PC-3 (cell line): ENCODE data around the gene FOXP1. TPM values are rescaled to one million over a fixed set of nuclear protein-coding genes. Genes with fewer than 3 reads are reported as not detected.

ENCODE experiments used
- ATAC-seq: fragments of 200-7000 bp; cut with Tn5 transposase; 2 replicates; pipeline ENCODE4 v1.9.1; 2020; ENCODE audit warnings: mild to moderate bottlenecking, moderate library complexity
- BruUV-seq: library from RNA; stranded (reverse); fragments of 400-500 nt; replicated peaks from 2 replicates; lab custom pipeline; 2021; lab: Mats Ljungman, UMichigan
- CTCF ChIA-PET: fragments of 300-600 bp; sonication (Branson Sonifier 250); formaldehyde crosslinking; loops from one replicate; lab custom pipeline; 2022; ENCODE audit warnings: antibody characterized with exemption; lab: Charles Lee
- POLR2A ChIA-PET: fragments of 300-600 bp; sonication (Branson Sonifier 250); formaldehyde crosslinking; loops from one replicate; lab custom pipeline; 2022; ENCODE audit warnings: antibody characterized with exemption; ENCODE audit not compliant: unreplicated experiment; lab: Charles Lee
- DNase-seq: peaks from one replicate; pipeline ENCODE4 v3.0.0-alpha.2; 2015
- H2AFZ ChIP-seq: fragments of 300-600 bp; sonication (generic); 2 replicates; pipeline ENCODE4 v1.6.0; 2016; ENCODE audit warnings: antibody characterized with exemption, low read length
- H3F3A ChIP-seq: fragments of 300-600 bp; sonication (generic); one replicate; pipeline ENCODE4 v1.6.0; 2017; ENCODE audit warnings: antibody characterized with exemption, low read length, control low read depth, mild to moderate bottlenecking; ENCODE audit not compliant: unreplicated experiment
- H3K27ac ChIP-seq: fragments of 300-600 bp; sonication (generic); 2 replicates; pipeline ENCODE4 v1.5.1; 2016; ENCODE audit warnings: mild to moderate bottlenecking, low read length
- H3K27me3 ChIP-seq: fragments of 300-600 bp; sonication (generic); 2 replicates; pipeline ENCODE4 v1.6.1; 2016; ENCODE audit warnings: low read length, mixed read lengths
- H3K36me3 ChIP-seq: fragments of 300-600 bp; sonication (generic); 2 replicates; pipeline ENCODE4 v1.6.1; 2016; ENCODE audit warnings: low read depth, mixed run types, low read length, mixed read lengths
- H3K4me1 ChIP-seq: fragments of 300-600 bp; sonication (generic); 2 replicates; pipeline ENCODE4 v1.5.1; 2016; ENCODE audit warnings: low read length; ENCODE audit not compliant: insufficient read depth
- H3K4me2 ChIP-seq: fragments of 300-600 bp; sonication (generic); 2 replicates; pipeline ENCODE4 v1.6.0; 2016; ENCODE audit warnings: low read length
- H3K4me3 ChIP-seq: fragments of 300-600 bp; sonication (generic); 2 replicates; pipeline ENCODE4 v1.5.1; 2016; ENCODE audit warnings: mild to moderate bottlenecking, low read length, mixed read lengths
- H3K79me2 ChIP-seq: fragments of 300-600 bp; sonication (generic); 2 replicates; pipeline ENCODE4 v1.6.1; 2017; ENCODE audit warnings: low read length, mixed read lengths
- H3K9ac ChIP-seq: fragments of 300-600 bp; sonication (generic); 2 replicates; pipeline ENCODE4 v1.6.0; 2016; ENCODE audit warnings: mild to moderate bottlenecking, low read length
- H3K9me2 ChIP-seq: fragments of 300-600 bp; sonication (generic); replicated peaks from 2 replicates; pipeline ENCODE4 v1.6.1; 2016; ENCODE audit warnings: mixed run types, low read length, mixed read lengths
- H3K9me3 ChIP-seq: fragments of 300-600 bp; sonication (generic); 2 replicates; pipeline ENCODE4 v1.6.1; 2016; ENCODE audit warnings: low read length, mixed read lengths
- H4K20me1 ChIP-seq: fragments of 300-600 bp; sonication (generic); 2 replicates; pipeline ENCODE4 v1.6.1; 2016; ENCODE audit warnings: low read length, mixed read lengths
- EZH2 ChIP-seq: fragments of 300-600 bp; sonication (generic); IDR thresholded peaks from one replicate; pipeline ENCODE4 v1.6.1; 2017; ENCODE audit warnings: antibody characterized with exemption, mild to moderate bottlenecking, low read length; ENCODE audit not compliant: unreplicated experiment
- EZH2phosphoT487 ChIP-seq: fragments of 300-600 bp; sonication (generic); IDR thresholded peaks from 2 replicates; pipeline ENCODE4 v1.6.1; 2018; ENCODE audit warnings: mild to moderate bottlenecking, antibody characterized with exemption, low read length, borderline replicate concordance
- intact Hi-C: fragments of 100-400 bp; cut with micrococcal nuclease; formaldehyde crosslinking; loops from 2 replicates; pipeline ENCODE4 v1.9.0; 2023
- total RNA-seq: library from RNA; depleted of rRNA; stranded (reverse); fragments of >200 nt; gene quantifications from 2 replicates; pipeline ENCODE4 v1.2.3, GENCODE V29; 2014
- TF ChIP-seq, protein P1 (sequence below): fragments of 300-600 bp; sonication (generic); conservative IDR thresholded peaks from 2 replicates; pipeline ENCODE4 v1.5.1; 2017; ENCODE audit warnings: antibody characterized with exemption, low read depth, mild to moderate bottlenecking, low read length

FOXP1 gene
- total RNA-seq, 1 experiment from 2014 or later, result 35.3 TPM

DNA sequence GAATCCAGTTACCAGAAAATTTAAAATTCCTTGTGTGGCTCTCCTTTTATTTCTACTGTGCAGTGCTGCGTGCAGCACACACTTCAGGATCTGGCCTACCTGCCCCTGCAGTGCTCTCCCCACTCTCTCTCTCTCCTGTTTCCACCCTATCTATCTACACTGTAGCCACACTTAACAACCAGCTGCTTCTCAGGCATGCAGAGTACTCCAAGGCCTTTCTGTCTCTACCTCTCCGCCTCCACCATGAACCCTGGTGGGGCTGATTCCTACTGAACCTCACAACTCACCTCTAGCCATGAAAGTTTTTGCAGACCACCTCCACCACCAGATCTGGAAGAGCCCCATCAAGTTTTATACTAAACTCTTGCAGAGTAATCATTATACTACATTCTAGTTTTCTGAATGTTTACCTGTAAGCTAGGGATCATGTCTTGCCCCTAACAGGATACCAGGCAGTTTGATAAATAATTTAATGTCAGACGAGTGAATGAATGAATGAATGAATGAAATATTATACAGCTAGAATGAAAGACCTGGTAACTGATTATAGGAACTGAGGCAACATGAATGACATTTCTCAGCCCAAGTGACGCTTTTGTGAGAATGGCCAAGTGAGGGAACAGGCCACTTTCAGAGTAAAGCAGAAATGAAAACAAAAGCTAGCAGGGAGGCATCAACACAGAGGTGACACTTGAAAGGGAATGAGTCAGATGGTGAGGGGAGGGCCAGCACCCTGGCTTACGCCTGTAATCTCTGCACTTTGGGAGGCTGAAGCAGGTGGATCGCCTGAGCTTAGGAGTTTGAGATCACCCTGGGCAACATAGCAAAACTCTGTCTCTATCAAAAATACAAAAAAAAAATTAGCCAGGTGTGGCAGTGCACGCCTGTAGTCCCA is 363.5 kb downstream of the FOXP1 start:
- H3K36me3 ChIP-seq, result no peaks in the 10 kb centered on the region
- DNase-seq, result no peak
- H4K20me1 ChIP-seq, result no peaks in the 10 kb centered on the region
- TF ChIP-seq, protein P1, sequence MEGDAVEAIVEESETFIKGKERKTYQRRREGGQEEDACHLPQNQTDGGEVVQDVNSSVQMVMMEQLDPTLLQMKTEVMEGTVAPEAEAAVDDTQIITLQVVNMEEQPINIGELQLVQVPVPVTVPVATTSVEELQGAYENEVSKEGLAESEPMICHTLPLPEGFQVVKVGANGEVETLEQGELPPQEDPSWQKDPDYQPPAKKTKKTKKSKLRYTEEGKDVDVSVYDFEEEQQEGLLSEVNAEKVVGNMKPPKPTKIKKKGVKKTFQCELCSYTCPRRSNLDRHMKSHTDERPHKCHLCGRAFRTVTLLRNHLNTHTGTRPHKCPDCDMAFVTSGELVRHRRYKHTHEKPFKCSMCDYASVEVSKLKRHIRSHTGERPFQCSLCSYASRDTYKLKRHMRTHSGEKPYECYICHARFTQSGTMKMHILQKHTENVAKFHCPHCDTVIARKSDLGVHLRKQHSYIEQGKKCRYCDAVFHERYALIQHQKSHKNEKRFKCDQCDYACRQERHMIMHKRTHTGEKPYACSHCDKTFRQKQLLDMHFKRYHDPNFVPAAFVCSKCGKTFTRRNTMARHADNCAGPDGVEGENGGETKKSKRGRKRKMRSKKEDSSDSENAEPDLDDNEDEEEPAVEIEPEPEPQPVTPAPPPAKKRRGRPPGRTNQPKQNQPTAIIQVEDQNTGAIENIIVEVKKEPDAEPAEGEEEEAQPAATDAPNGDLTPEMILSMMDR, result no peak
- TF ChIP-seq EZH2, result no peak
- no peak for TF ChIP-seq EZH2phosphoT487
- H3K4me2 ChIP-seq, result no peak overlapping the region
- H3K27me3 ChIP-seq, result no peaks in the 10 kb centered on the region
- H3K79me2 ChIP-seq, result no peaks in the 10 kb centered on the region
- POLR2A ChIA-PET, result no interaction called here
- BruUV-seq, result no TSS peak
- H3K9ac ChIP-seq, result no peak overlapping the region
- CTCF ChIA-PET, result no interaction called here
- H3K4me1 ChIP-seq, result no peaks in the 10 kb centered on the region
- H3K4me3 ChIP-seq, result no peak overlapping the region
- no peak overlapping the region for H2AFZ ChIP-seq
- H3K27ac ChIP-seq, result no peak overlapping the region
- no peaks in the 10 kb centered on the region for H3F3A ChIP-seq
- ATAC-seq, result no peak
- no peaks in the 10 kb centered on the region for H3K9me2 ChIP-seq
- no peaks in the 10 kb centered on the region for H3K9me3 ChIP-seq
- intact Hi-C loops, result no loop called here

DNA sequence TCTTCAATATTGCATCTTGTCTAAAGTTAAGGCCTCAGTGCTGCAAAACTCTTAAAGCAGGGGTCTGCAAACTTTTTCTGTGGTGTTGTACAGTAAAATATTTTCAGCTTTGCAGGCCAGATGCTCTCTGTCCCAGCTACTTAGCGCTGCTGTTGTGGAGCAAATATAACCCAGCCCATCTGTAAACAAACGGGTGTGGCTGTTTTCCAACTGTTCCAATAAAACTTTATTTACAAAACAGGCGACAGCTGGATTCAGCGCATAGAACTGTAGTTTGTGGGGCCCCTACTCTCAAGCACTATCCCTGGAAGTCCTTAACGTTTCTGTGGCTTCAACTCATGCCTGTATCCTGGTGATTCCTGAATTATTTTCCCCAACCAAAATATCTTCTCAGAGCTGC is 365.0 kb downstream of the FOXP1 start:
- no TSS peak for BruUV-seq
- Histone ChIP-seq H3K36me3 (no peaks in the 10 kb centered on the region), H3K9ac (no peak overlapping the region), H3K27me3 (no peaks in the 10 kb centered on the region), H3K4me3 (no peak overlapping the region), H3F3A (no peaks in the 10 kb centered on the region), H3K4me2 (no peak overlapping the region), H3K27ac (no peak overlapping the region), H3K4me1 (no peaks in the 10 kb centered on the region), H2AFZ (no peak overlapping the region), H3K9me3 (no peaks in the 10 kb centered on the region), H3K79me2 (no peaks in the 10 kb centered on the region), H4K20me1 (no peaks in the 10 kb centered on the region), H3K9me2 (no peaks in the 10 kb centered on the region)
- intact Hi-C loops, result no loop called here
- ChIA-PET POLR2A (no interaction called here), CTCF (no interaction called here)
- TF ChIP-seq EZH2phosphoT487 (no peak), EZH2 (no peak)
- TF ChIP-seq, protein P1, result no peak
- DNase-seq, result no peak
- ATAC-seq, result no peak

DNA sequence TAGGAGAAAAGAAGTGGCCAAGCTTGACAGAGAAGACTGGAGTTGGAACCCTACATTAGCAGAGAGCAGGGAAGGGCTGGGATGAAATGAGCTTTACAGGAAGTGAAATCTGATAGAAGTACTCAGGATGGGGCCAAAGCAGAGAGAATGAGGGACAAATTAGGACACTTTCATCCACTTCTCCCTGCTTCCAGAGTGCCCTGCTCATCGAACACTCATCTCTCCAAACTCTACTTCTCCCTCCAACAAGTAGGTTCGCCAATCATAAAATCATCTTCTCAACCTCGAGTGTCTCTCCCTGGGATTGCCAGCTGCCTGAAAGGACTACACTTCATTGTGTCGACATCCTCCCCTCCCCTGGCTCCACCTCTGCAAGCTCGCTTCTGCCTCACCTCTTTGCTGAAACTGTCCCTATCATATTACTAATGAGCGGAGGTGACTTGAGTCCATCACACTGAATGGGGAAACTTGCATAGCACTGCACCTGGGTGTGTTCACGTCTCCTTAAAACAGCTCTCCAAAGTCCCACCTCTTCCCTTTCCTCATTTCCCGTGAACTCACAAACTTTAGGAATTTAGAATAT is 365.8 kb downstream of the FOXP1 start:
- no peak overlapping the region for H3K4me3 ChIP-seq
- ChIA-PET POLR2A (no interaction called here), CTCF (no interaction called here)
- no peak for TF ChIP-seq EZH2phosphoT487
- no peak for TF ChIP-seq EZH2
- TF ChIP-seq, protein P1, result no peak
- H2AFZ ChIP-seq, result no peak overlapping the region
- no peaks in the 10 kb centered on the region for H3K9me3 ChIP-seq
- DNase-seq (no peak), ATAC-seq (no peak)
- H3K79me2 ChIP-seq, result no peaks in the 10 kb centered on the region
- H3K9ac ChIP-seq, result no peak overlapping the region
- H3K4me1 ChIP-seq, result no peaks in the 10 kb centered on the region
- no peak overlapping the region for H3K27ac ChIP-seq
- no peaks in the 10 kb centered on the region for H3K36me3 ChIP-seq
- H3K4me2 ChIP-seq, result no peak overlapping the region
- no peaks in the 10 kb centered on the region for H4K20me1 ChIP-seq
- intact Hi-C loops, result no loop called here
- no peaks in the 10 kb centered on the region for H3K27me3 ChIP-seq
- H3K9me2 ChIP-seq, result no peaks in the 10 kb centered on the region
- no peaks in the 10 kb centered on the region for H3F3A ChIP-seq
- BruUV-seq, result no TSS peak
